HepG2 (cell line): Measurements from ENCODE around the gene ZCCHC10. TPM values are rescaled to one million over a fixed set of nuclear protein-coding genes. Genes with fewer than 3 reads are reported as not detected.

Experiments used
- CBX1 ChIP-seq: IDR thresholded peaks from one replicate; pipeline ENCODE4 v1.6.1; 2016; ENCODE audit warnings: antibody characterized with exemption, low read depth
- CEBPZ ChIP-seq: IDR thresholded peaks from 2 replicates; pipeline ENCODE4 v1.6.1; 2012; ENCODE audit warnings: low read length, improper control_type of control experiment
- FOXP4 ChIP-seq: sonication (generic); formaldehyde crosslinking; IDR thresholded peaks from 2 replicates; pipeline ENCODE4 v1.4.0; 2020; ENCODE audit warnings: missing genetic modification reagents
- GFI1 ChIP-seq: sonication (generic); formaldehyde crosslinking; IDR thresholded peaks from 2 replicates; pipeline ENCODE4 v1.5.0; 2020; ENCODE audit warnings: missing genetic modification reagents, mild to moderate bottlenecking, borderline replicate concordance
- GZF1 ChIP-seq: sonication (generic); formaldehyde crosslinking; IDR thresholded peaks from 2 replicates; pipeline ENCODE4 v1.5.1; 2020; ENCODE audit warnings: mild to moderate bottlenecking, missing genetic modification reagents
- KLF9 ChIP-seq: IDR thresholded peaks from 2 replicates; pipeline ENCODE4 v1.6.1; 2016; ENCODE audit warnings: low read depth
- MEIS1 ChIP-seq: sonication (generic); formaldehyde crosslinking; IDR thresholded peaks from 2 replicates; pipeline ENCODE4 v1.9.0; 2021; ENCODE audit warnings: mild to moderate bottlenecking, missing genetic modification reagents, moderate library complexity, borderline replicate concordance
- MIER3 ChIP-seq: IDR thresholded peaks from 2 replicates; pipeline ENCODE4 v1.6.1; 2016; ENCODE audit warnings: missing compliant biosample characterization, borderline replicate concordance
- MNT ChIP-seq: fragments of 450-650 bp; IDR thresholded peaks from 2 replicates; pipeline ENCODE4 v1.6.1; 2016
- REXO4 ChIP-seq: sonication (generic); formaldehyde crosslinking; IDR thresholded peaks from 2 replicates; pipeline ENCODE4 v1.8.0; 2022; ENCODE audit warnings: missing genetic modification reagents, mild to moderate bottlenecking, borderline replicate concordance
- TFE3 ChIP-seq: IDR thresholded peaks from 2 replicates; pipeline ENCODE4 v1.6.1; 2016
- TP53 ChIP-seq: sonication (generic); formaldehyde crosslinking; conservative IDR thresholded peaks from 2 replicates; pipeline ENCODE4 v1.4.0; 2020; ENCODE audit warnings: missing genetic modification reagents
- XBP1 ChIP-seq: sonication (generic); formaldehyde crosslinking; IDR thresholded peaks from 2 replicates; pipeline ENCODE4 v1.5.0; 2020; ENCODE audit warnings: missing genetic modification reagents
- ZC3H13 ChIP-seq: sonication (generic); formaldehyde crosslinking; IDR thresholded peaks from 2 replicates; pipeline ENCODE4 v1.8.1; 2023; ENCODE audit warnings: mild to moderate bottlenecking, missing genetic modification reagents, moderate library complexity
- ZNF281 ChIP-seq: sonication (generic); formaldehyde crosslinking; IDR thresholded peaks from 2 replicates; pipeline ENCODE4 v1.4.0; 2020; ENCODE audit warnings: missing genetic modification reagents, borderline replicate concordance
- ZNF446 ChIP-seq: sonication (generic); formaldehyde crosslinking; IDR thresholded peaks from 2 replicates; pipeline ENCODE4 v1.5.0; 2020; ENCODE audit warnings: mild to moderate bottlenecking, missing genetic modification reagents
- polyA plus RNA-seq, 8 experiments: library from polyadenylated mRNA; depleted of rRNA in 3 of 8; stranded (reverse) in 7 of 8; unstranded in 1 of 8; fragments of >200 nt; fragmentation: Illumina TruSeq in 4 of 8; extraction: Trizol in 4 of 8; gene quantifications; 2 replicates each; pipeline versions ENCODE4 v1.2.1 to v1.2.3, GENCODE V29; 2011 to 2016; ENCODE audit warnings: low read depth in 4 of 8, missing spikeins in 1 of 8, mixed read lengths in 1 of 8; ENCODE audit not compliant: insufficient read depth in 1 of 8
- total RNA-seq, 5 experiments: library from RNA; depleted of rRNA; stranded (reverse); fragments of >200 nt; fragmentation: Illumina TruSeq; extraction: Trizol; gene quantifications; 2 replicates each; pipeline ENCODE4 v1.2.3, GENCODE V29; 2016; ENCODE audit warnings: low read depth in 1 of 5
- TF ChIP-seq, protein P1 (sequence below): IDR thresholded peaks from 2 replicates; pipeline ENCODE4 v1.6.1; 2016; ENCODE audit warnings: low read depth, borderline replicate concordance

ZCCHC10 gene
- total and polyA plus RNA-seq, 2 of the 13 experiments (the other 11 are each of a cell fraction or from before 2014, with no cell fraction given) = 40.7 to 48.2 TPM

- TF ChIP-seq CEBPZ (no peak), REXO4 (CRISPR knock-in tag) (0 out of 2 replicates have a peak, but pooled peaks have one; percentile 37), XBP1 (peak; percentile 64; the same call in 1 of the 2 replicates), FOXP4 (CRISPR knock-in tag) (0 out of 2 replicates have a peak, but pooled peaks have one; percentile 18), GFI1 (CRISPR knock-in tag) (peak; percentile 17; the same call in 1 of the 2 replicates), MIER3 (CRISPR knock-in tag) (peak; percentile 77; the same call in 1 of the 2 replicates), MEIS1 (CRISPR knock-in tag) (no peak), CBX1 (no peak), KLF9 (CRISPR knock-in tag) (0 out of 2 replicates have a peak, but pooled peaks have one; percentile 69), MNT (no peak), TP53 (CRISPR knock-in tag) (no peak), ZC3H13 (CRISPR knock-in tag) (peak; percentile 55; the same call in 1 of the 2 replicates), TFE3 (peak; percentile 69), ZNF446 (no peak), ZNF281 (CRISPR knock-in tag) (no peak), GZF1 (no peak)
- TF ChIP-seq, protein P1, sequence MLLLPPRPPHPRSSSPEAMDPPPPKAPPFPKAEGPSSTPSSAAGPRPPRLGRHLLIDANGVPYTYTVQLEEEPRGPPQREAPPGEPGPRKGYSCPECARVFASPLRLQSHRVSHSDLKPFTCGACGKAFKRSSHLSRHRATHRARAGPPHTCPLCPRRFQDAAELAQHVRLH (CRISPR knock-in tag) = peak; percentile 79; the same call in 1 of the 2 replicates
Observed at GRCh38 chr5:133051542-133052316, 25.4 kb upstream of the ZCCHC10 start, which contains the start of gene HSPA4 (continued).
